GM18502 (cell line): ENCODE results near the gene MRPL2.
A peak's percentile ranks its signal among the peaks of the same experiment; 100 is the strongest.
"Not testable (repeated sequence)": the region's sequence is repeated elsewhere in the genome, so short reads cannot be mapped to it uniquely, and the experiment has no call there.

Experiments
- ATAC-seq: cut with Tn5 transposase; IDR thresholded peaks from one replicate; pipeline ENCODE4 v1.9.1; 2021; ENCODE audit warnings: mild to moderate bottlenecking; ENCODE audit not compliant: unreplicated experiment, poor library complexity

MRPL2 gene

GRCh38 chr6:43053545-43054205, 5.6 kb downstream of the MRPL2 start, which contains the start of gene CUL7:
CUL7 (minus strand) TSS chr6:43053851; CDS start chr6:43052788, 1,063 bp downstream.
- ATAC-seq, result peak; percentile 90

- peak; percentile 20 for ATAC-seq
Observed at GRCh38 chr6:43052842-43053544, 6.2 kb downstream of the MRPL2 start.

GRCh38 chr6:43052225-43052841, 6.9 kb downstream of the MRPL2 start:
- no peak for ATAC-seq

- no peak for ATAC-seq
Observed at GRCh38 chr6:43050981-43051380, 8.3 kb downstream of the MRPL2 start.

GRCh38 chr6:43047998-43048397, 11.2 kb downstream of the MRPL2 start:
- no peak for ATAC-seq

GRCh38 chr6:43045371-43045930, 13.8 kb downstream of the MRPL2 start:
- ATAC-seq, result no peak

GRCh38 chr6:43043310-43043709, 15.9 kb downstream of the MRPL2 start:
- no peak for ATAC-seq

GRCh38 chr6:43041475-43041874, 17.8 kb downstream of the MRPL2 start:
- ATAC-seq, result not testable (repeated sequence)

GRCh38 chr6:43040542-43041257, 18.5 kb downstream of the MRPL2 start:
- no peak for ATAC-seq

- ATAC-seq, result no peak
Observed at GRCh38 chr6:43038727-43039126, 20.5 kb downstream of the MRPL2 start.

- ATAC-seq, result no peak
Observed at GRCh38 chr6:43037706-43038105, 21.5 kb downstream of the MRPL2 start.

- ATAC-seq, result no peak
Observed at GRCh38 chr6:43037197-43037596, 22.0 kb downstream of the MRPL2 start.

- ATAC-seq, result no peak
Observed at GRCh38 chr6:43036712-43037111, 22.5 kb downstream of the MRPL2 start.

- no peak for ATAC-seq
Observed at GRCh38 chr6:43035495-43036194, 23.6 kb downstream of the MRPL2 start.

GRCh38 chr6:43034190-43034525, 25.1 kb downstream of the MRPL2 start:
- ATAC-seq, result no peak

- ATAC-seq, result no peak
Observed at GRCh38 chr6:43033496-43034189, 25.6 kb downstream of the MRPL2 start.

GRCh38 chr6:43032326-43032725, 26.9 kb downstream of the MRPL2 start:
- no peak for ATAC-seq

GRCh38 chr6:43029120-43029519, 30.1 kb downstream of the MRPL2 start:
- no peak for ATAC-seq

GRCh38 chr6:43026365-43026764, 32.9 kb downstream of the MRPL2 start:
- ATAC-seq, result no peak
